Hepatocyte (in vitro differentiated cells): Measurements from ENCODE around the gene OSBPL5. TPM values are rescaled to one million over a fixed set of nuclear protein-coding genes. Genes with fewer than 3 reads are reported as not detected.
A peak's percentile ranks its signal among the peaks of the same experiment; 100 is the strongest.

Experiments
- DNase-seq: peaks from one replicate; pipeline ENCODE4 v3.0.0-alpha.2; 2016; ENCODE audit warnings: low spot score
- H2AFZ ChIP-seq: fragments of 200-600 bp; sonication (generic); 2 replicates; pipeline ENCODE4 v1.6.0; 2016; ENCODE audit warnings: antibody characterized with exemption, mild to moderate bottlenecking
- H3K27ac ChIP-seq: fragments of 200-600 bp; sonication (generic); 2 replicates; pipeline ENCODE4 v1.5.1; 2016; ENCODE audit warnings: mild to moderate bottlenecking
- H3K27me3 ChIP-seq: fragments of 200-600 bp; sonication (generic); 2 replicates; pipeline ENCODE4 v1.6.1; 2016
- H3K36me3 ChIP-seq: fragments of 200-600 bp; sonication (generic); replicated peaks from 2 replicates; pipeline ENCODE4 v1.5.1; 2016; ENCODE audit warnings: low read depth; ENCODE audit not compliant: insufficient read depth
- H3K4me1 ChIP-seq: fragments of 200-600 bp; sonication (generic); 2 replicates; pipeline ENCODE4 v1.5.1; 2016; ENCODE audit warnings: mild to moderate bottlenecking, moderate library complexity; ENCODE audit not compliant: insufficient read depth
- H3K4me2 ChIP-seq: fragments of 200-600 bp; sonication (generic); 2 replicates; pipeline ENCODE4 v1.6.0; 2016
- H3K4me3 ChIP-seq: fragments of 200-600 bp; sonication (generic); 2 replicates; pipeline ENCODE4 v1.5.1; 2016; ENCODE audit warnings: mild to moderate bottlenecking
- H3K79me2 ChIP-seq: fragments of 200-600 bp; sonication (generic); 2 replicates; pipeline ENCODE4 v1.6.0; 2017; ENCODE audit warnings: mild to moderate bottlenecking
- H3K9me2 ChIP-seq: fragments of 200-600 bp; sonication (generic); replicated peaks from 2 replicates; pipeline ENCODE4 v1.6.0; 2017; ENCODE audit warnings: mild to moderate bottlenecking; ENCODE audit not compliant: insufficient read depth
- H3K9me3 ChIP-seq: fragments of 200-600 bp; sonication (generic); 2 replicates; pipeline ENCODE4 v1.5.1; 2016; ENCODE audit warnings: low read depth, mild to moderate bottlenecking
- H4K20me1 ChIP-seq: fragments of 200-600 bp; sonication (generic); 2 replicates; pipeline ENCODE4 v1.6.0; 2016; ENCODE audit warnings: mild to moderate bottlenecking; ENCODE audit not compliant: insufficient read depth, poor library complexity, severe bottlenecking
- EZH2 ChIP-seq: fragments of 200-600 bp; sonication (generic); IDR thresholded peaks from 2 replicates; pipeline ENCODE4 v1.6.1; 2016; ENCODE audit warnings: antibody characterized with exemption, mild to moderate bottlenecking, borderline replicate concordance
- EZH2phosphoT487 ChIP-seq: fragments of 200-600 bp; sonication (generic); IDR thresholded peaks from one replicate; pipeline ENCODE4 v1.6.1; 2018; ENCODE audit warnings: antibody characterized with exemption, mild to moderate bottlenecking, low read depth, moderate library complexity; ENCODE audit not compliant: unreplicated experiment, severe bottlenecking
- WGBS: methylation state at CpG from one replicate; pipeline ENCODE4 v1.1.6; 2016; ENCODE audit warnings: low lambda C conversion rate; ENCODE audit errors: missing lambda C conversion rate; 5-methylcytosine and 5-hydroxymethylcytosine counted together
- polyA plus RNA-seq: library from polyadenylated mRNA; unstranded; fragments of >200 nt; fragmentation: Nextera tagmentation; extraction: Ambion mirVana; gene quantifications from 2 replicates; pipeline ENCODE4 v1.2.1, GENCODE V29; 2016
- total RNA-seq: library from RNA; depleted of rRNA; stranded (reverse); fragments of >200 nt; gene quantifications from 2 replicates; pipeline ENCODE4 v1.2.3, GENCODE V29; 2014
- TF ChIP-seq, protein P1 (sequence below): fragments of 200-600 bp; sonication (generic); IDR thresholded peaks from 2 replicates; pipeline ENCODE4 v1.5.1; 2016; ENCODE audit warnings: antibody characterized with exemption, mild to moderate bottlenecking; ENCODE audit not compliant: poor library complexity

The OSBPL5 gene
- total and polyA plus RNA-seq, 2 experiments from 2014 or later = 9.0 to 12.5 TPM

DNA sequence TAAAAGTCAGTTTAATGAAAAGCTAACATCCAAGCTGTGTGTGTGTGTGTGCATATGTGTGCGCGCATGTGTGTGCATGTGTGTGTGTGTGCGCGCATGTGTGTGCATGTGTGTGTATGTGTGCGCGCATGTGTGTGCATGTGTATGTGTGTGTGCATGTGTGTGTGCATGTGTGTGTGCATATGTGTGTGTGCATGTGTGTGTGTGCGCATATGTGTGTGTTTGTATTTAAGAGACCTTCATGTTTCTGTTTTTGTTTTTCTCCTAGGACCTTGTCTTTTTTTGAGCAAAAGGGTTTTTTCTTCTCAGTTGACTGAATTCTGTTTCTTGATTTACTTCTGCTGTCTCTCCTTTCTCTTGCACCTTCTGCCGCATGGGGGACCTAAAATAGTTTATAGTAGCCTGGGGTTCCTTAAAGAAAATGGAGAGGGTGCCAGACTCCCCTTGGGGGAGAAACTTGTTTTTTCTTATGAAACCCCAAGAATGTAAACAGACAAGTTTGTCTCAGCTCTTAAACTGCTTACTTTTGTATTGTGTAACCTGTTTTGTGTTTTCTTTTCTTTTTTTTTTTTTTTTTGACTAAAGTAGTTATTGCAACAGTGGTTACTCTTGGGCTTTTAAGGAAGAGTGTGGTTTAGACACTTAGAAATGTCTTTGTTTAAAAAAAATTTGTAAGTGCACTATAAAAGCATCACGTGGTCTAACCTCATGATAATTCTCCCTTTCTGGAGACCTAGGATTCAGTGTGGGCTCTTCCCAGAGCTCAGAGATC, 53.0 kb downstream of the OSBPL5 start:
- Histone ChIP-seq H2AFZ (no peak overlapping the region), H3K4me3 (no peak overlapping the region), H3K36me3 (no peaks in the 10 kb centered on the region), H3K4me1 (peaks cover 4% of the 10 kb centered on the region), H3K79me2 (no peaks in the 10 kb centered on the region), H3K9me2 (no peaks in the 10 kb centered on the region), H3K9me3 (no peaks in the 10 kb centered on the region), H3K27me3 (no peaks in the 10 kb centered on the region), H3K27ac (no peak overlapping the region), H4K20me1 (no peaks in the 10 kb centered on the region), H3K4me2 (no peak overlapping the region)
- 82% methylated on average over 9 of the region's 9 CpGs for WGBS
- DNase-seq = no peak
- TF ChIP-seq, protein P1, sequence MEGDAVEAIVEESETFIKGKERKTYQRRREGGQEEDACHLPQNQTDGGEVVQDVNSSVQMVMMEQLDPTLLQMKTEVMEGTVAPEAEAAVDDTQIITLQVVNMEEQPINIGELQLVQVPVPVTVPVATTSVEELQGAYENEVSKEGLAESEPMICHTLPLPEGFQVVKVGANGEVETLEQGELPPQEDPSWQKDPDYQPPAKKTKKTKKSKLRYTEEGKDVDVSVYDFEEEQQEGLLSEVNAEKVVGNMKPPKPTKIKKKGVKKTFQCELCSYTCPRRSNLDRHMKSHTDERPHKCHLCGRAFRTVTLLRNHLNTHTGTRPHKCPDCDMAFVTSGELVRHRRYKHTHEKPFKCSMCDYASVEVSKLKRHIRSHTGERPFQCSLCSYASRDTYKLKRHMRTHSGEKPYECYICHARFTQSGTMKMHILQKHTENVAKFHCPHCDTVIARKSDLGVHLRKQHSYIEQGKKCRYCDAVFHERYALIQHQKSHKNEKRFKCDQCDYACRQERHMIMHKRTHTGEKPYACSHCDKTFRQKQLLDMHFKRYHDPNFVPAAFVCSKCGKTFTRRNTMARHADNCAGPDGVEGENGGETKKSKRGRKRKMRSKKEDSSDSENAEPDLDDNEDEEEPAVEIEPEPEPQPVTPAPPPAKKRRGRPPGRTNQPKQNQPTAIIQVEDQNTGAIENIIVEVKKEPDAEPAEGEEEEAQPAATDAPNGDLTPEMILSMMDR = no peak
- TF ChIP-seq EZH2phosphoT487 (no peak), EZH2 (no peak)

DNA sequence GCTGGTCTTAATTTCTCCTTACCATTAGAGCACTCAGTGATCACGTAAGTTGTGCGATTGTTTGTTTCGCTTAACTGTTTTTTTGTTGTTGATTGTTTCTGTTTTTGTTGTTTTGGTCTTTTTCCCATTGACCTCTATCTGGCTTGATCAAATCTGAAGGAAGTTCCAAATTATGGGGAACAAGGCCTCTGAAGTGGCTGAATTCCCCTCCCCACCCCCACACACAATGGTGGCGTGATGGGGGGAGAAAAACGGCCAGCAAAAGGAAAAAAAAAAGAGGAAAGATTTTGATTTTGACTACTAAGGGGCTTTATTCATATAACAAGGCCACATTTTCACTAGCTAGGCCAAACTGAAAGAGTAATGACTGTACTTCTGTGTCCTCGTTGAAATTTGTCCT, 53.6 kb downstream of the OSBPL5 start:
- Histone ChIP-seq H3K4me2 (no peak overlapping the region), H3K27ac (no peak overlapping the region), H3K79me2 (no peaks in the 10 kb centered on the region), H3K9me2 (no peaks in the 10 kb centered on the region), H3K4me1 (peaks cover 4% of the 10 kb centered on the region), H4K20me1 (no peaks in the 10 kb centered on the region), H3K4me3 (no peak overlapping the region), H3K27me3 (no peaks in the 10 kb centered on the region), H3K9me3 (no peaks in the 10 kb centered on the region), H2AFZ (no peak overlapping the region), H3K36me3 (no peaks in the 10 kb centered on the region)
- DNase-seq = no peak
- WGBS = 87% methylated on average over 6 of the region's 6 CpGs
- TF ChIP-seq EZH2phosphoT487 = no peak

DNA sequence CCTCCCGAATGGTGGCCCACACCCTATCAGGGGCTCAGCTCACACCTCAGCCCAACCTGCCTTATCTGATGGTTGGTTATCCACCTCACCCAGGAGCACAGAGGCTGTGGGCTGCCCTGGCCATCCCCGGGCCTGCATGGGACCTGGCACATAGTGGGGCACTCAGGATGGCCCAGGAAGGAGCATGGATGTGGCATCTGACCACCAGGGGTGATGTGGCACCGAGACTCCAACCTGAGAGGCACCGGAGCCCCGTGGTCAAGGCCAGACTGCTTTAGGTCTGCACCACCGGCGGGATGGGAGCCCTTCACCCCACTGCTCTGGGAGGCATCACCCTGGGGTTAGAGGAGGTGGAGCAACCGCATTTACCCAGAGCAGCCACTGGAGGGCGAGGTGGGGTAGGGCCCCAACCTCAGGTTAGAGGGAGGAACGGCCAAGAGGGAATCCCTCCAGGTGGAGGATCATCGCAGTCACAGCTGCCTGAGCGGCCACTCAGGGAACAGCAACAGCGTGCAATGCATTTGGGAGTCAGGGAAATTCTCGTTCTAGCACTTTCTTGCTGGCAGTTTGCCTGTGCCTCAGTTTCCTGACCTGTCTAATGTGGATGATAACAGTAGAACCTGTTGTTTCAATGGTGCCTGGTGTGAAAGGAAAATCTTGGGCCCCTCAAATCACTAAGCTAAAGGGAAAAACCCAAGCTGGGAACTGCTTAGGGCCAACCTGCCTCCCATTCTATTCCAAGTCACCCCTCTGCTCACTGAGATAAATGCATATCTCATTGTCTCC, 55.0 kb downstream of the OSBPL5 start:
- Histone ChIP-seq H4K20me1 (no peaks in the 10 kb centered on the region), H2AFZ (no peak overlapping the region), H3K4me3 (no peak overlapping the region), H3K9me3 (no peaks in the 10 kb centered on the region), H3K79me2 (no peaks in the 10 kb centered on the region), H3K4me2 (no peak overlapping the region), H3K9me2 (no peaks in the 10 kb centered on the region), H3K4me1 (peaks cover 4% of the 10 kb centered on the region), H3K27me3 (no peaks in the 10 kb centered on the region), H3K36me3 (no peaks in the 10 kb centered on the region), H3K27ac (no peak overlapping the region)
- 75% methylated on average over 14 of the region's 14 CpGs for WGBS
- DNase-seq = peak; percentile 42
- no peak for TF ChIP-seq EZH2phosphoT487
- TF ChIP-seq, protein P1 = peak; percentile 34

DNA sequence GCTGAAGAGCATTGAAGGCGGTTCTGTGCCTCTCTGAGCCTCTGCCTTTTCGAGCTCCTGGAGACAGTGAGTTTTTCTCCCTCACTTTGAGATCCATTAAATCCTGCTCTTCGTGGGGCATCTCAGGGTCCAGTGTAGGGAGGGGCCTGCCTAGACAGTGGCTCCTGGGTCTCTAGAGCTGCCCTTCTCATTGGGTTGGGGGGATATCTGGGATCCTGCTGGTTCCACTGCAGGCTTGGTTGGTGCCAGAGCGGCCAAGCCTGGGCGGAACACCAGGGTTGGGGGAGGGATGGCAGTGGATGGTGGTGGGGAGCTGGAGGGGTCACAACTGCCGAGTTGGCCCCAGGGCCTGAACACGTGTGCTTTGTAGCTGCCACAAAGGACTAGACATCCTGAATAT, 55.7 kb downstream of the OSBPL5 start:
- Histone ChIP-seq H3K4me3 (no peak overlapping the region), H3K4me2 (no peak overlapping the region), H3K27me3 (no peaks in the 10 kb centered on the region), H3K36me3 (no peaks in the 10 kb centered on the region), H3K9me3 (no peaks in the 10 kb centered on the region), H3K4me1 (peaks cover 4% of the 10 kb centered on the region), H2AFZ (no peak overlapping the region), H3K79me2 (no peaks in the 10 kb centered on the region), H3K9me2 (no peaks in the 10 kb centered on the region), H4K20me1 (no peaks in the 10 kb centered on the region), H3K27ac (no peak overlapping the region)
- DNase-seq = no peak
- WGBS = 92% methylated on average over 7 of the region's 7 CpGs
- TF ChIP-seq EZH2 = no peak
- TF ChIP-seq, protein P1 = no peak
- no peak for TF ChIP-seq EZH2phosphoT487
